Measurements from ENCODE around the gene PEAK3.

PEAK3 gene

GRCh38 chr19:2268861-2269243 is 13.1 kb downstream of the PEAK3 start:
- H2AFZ ChIP-seq: peak overlapping the region; percentile 69
- peaks cover 13% of the 10 kb centered on the region for H3K4me1 ChIP-seq
- peak overlapping the region; percentile 88 for H3K4me2 ChIP-seq (ENCODE audit: low read length)
- no peaks in the 10 kb centered on the region for H3K9me3 ChIP-seq (ENCODE audit: control insufficient read depth, low read length)
- H3K79me2 ChIP-seq: peaks cover 24% of the 10 kb centered on the region
- peak overlapping the region; percentile 98 for H3K27ac ChIP-seq
- TF ChIP-seq CTCF (IDR thresholded peaks at IDR 0.05): no peak
- H3K27me3 ChIP-seq (ENCODE audit: control insufficient read depth, insufficient read depth, low read length): no peaks in the 10 kb centered on the region
- no peaks in the 10 kb centered on the region for H3K36me3 ChIP-seq (ENCODE audit: control insufficient read depth, insufficient read depth, low read length)
- no peak overlapping the region for H3K9ac ChIP-seq
- H3K4me3 ChIP-seq (ENCODE audit: low read depth, low read length): peak overlapping the region; percentile 81

- Histone ChIP-seq H3K4me1 (peaks cover 12% of the 10 kb centered on the region), H3K9me3 (ENCODE audit: control insufficient read depth, low read length) (no peaks in the 10 kb centered on the region), H3K9ac (no peak overlapping the region), H3K27ac (no peak overlapping the region), H2AFZ (peak overlapping the region; percentile 69), H3K36me3 (ENCODE audit: control insufficient read depth, insufficient read depth, low read length) (no peaks in the 10 kb centered on the region), H3K79me2 (peaks cover 24% of the 10 kb centered on the region), H3K27me3 (ENCODE audit: control insufficient read depth, insufficient read depth, low read length) (no peaks in the 10 kb centered on the region), H3K4me2 (ENCODE audit: low read length) (peak overlapping the region; percentile 88), H3K4me3 (ENCODE audit: low read depth, low read length) (peak overlapping the region; percentile 81)
- TF ChIP-seq CTCF (IDR thresholded peaks at IDR 0.05): no peak
Measured at GRCh38 chr19:2268480-2268830, 13.5 kb downstream of the PEAK3 start.

GRCh38 chr19:2266183-2266993 is 15.6 kb downstream of the PEAK3 start:
- Histone ChIP-seq H3K4me2 (ENCODE audit: low read length) (no peak overlapping the region), H3K27me3 (ENCODE audit: control insufficient read depth, insufficient read depth, low read length) (no peaks in the 10 kb centered on the region), H3K36me3 (ENCODE audit: control insufficient read depth, insufficient read depth, low read length) (no peaks in the 10 kb centered on the region), H3K9ac (no peak overlapping the region), H3K4me3 (ENCODE audit: low read depth, low read length) (no peak overlapping the region), H3K9me3 (ENCODE audit: control insufficient read depth, low read length) (no peaks in the 10 kb centered on the region), H3K4me1 (peaks cover 2% of the 10 kb centered on the region), H3K27ac (no peak overlapping the region), H2AFZ (peak overlapping the region; percentile 41), H3K79me2 (peaks cover 19% of the 10 kb centered on the region)
- no peak for TF ChIP-seq CTCF (IDR thresholded peaks at IDR 0.05)

GRCh38 chr19:2261438-2262172 is 20.4 kb downstream of the PEAK3 start:
- Histone ChIP-seq H3K36me3 (ENCODE audit: control insufficient read depth, insufficient read depth, low read length) (no peaks in the 10 kb centered on the region), H3K4me1 (no peaks in the 10 kb centered on the region), H3K27ac (no peak overlapping the region), H3K27me3 (ENCODE audit: control insufficient read depth, insufficient read depth, low read length) (no peaks in the 10 kb centered on the region), H3K79me2 (no peaks in the 10 kb centered on the region), H3K4me2 (ENCODE audit: low read length) (no peak overlapping the region), H3K4me3 (ENCODE audit: low read depth, low read length) (no peak overlapping the region), H2AFZ (no peak overlapping the region), H3K9ac (no peak overlapping the region), H3K9me3 (ENCODE audit: control insufficient read depth, low read length) (no peaks in the 10 kb centered on the region)
- no peak for TF ChIP-seq CTCF (IDR thresholded peaks at IDR 0.05)
